OCI-LY3 (cell line): ENCODE measurements around the gene HERC6.
"Not testable (repeated sequence)": the region's sequence is repeated elsewhere in the genome, so short reads cannot be mapped to it uniquely, and the experiment has no call there.

Source experiments
- H2AFZ ChIP-seq: fragments of 200-600, 300-600 bp; shearing (Covaris generic); 2 replicates; pipeline ENCODE4 v1.6.0; 2014; ENCODE audit warnings: antibody characterized with exemption, low read depth, low read length
- H3K27ac ChIP-seq: fragments of 200-600, 300-600 bp; sonication (generic); 2 replicates; pipeline ENCODE4 v1.5.1; 2014; ENCODE audit warnings: mild to moderate bottlenecking, low read length, moderate library complexity, mixed read lengths
- H3K27me3 ChIP-seq: fragments of 200-600, 300-600 bp; sonication (generic); 2 replicates; pipeline ENCODE4 v1.6.1; 2014; ENCODE audit warnings: low read depth, low read length, mixed read lengths
- H3K36me3 ChIP-seq: fragments of 200-600, 300-600 bp; sonication (generic); replicated peaks from 2 replicates; pipeline ENCODE3; 2014; ENCODE audit warnings: low read depth, low read length, mixed read lengths
- H3K4me1 ChIP-seq: fragments of 300-600, 200-600 bp; sonication (generic); 2 replicates; pipeline ENCODE4 v1.6.1; 2014; ENCODE audit warnings: low read length, mixed read lengths
- H3K4me2 ChIP-seq: fragments of 200-600, 300-600 bp; sonication (generic); 2 replicates; pipeline ENCODE4 v1.6.1; 2014; ENCODE audit warnings: low read length, mixed read lengths
- H3K4me3 ChIP-seq: fragments of 300-600, 200-600 bp; sonication (generic); 2 replicates; pipeline ENCODE4 v1.5.1; 2014; ENCODE audit warnings: antibody characterized with exemption, mild to moderate bottlenecking, low read length, moderate library complexity
- H3K79me2 ChIP-seq: fragments of 300-600, 200-600 bp; shearing (Covaris generic); 2 replicates; pipeline ENCODE4 v1.6.1; 2014; ENCODE audit warnings: mild to moderate bottlenecking, low read length, mixed read lengths
- H3K9ac ChIP-seq: fragments of 300-600, 200-600 bp; shearing (Covaris generic); 2 replicates; pipeline ENCODE4 v1.6.0; 2014; ENCODE audit warnings: mild to moderate bottlenecking, low read length, moderate library complexity
- H3K9me3 ChIP-seq: fragments of 200-600, 300-600 bp; shearing (Covaris generic); 2 replicates; pipeline ENCODE4 v1.6.1; 2014; ENCODE audit warnings: low read length, mixed read lengths; ENCODE audit not compliant: insufficient read depth
- H4K20me1 ChIP-seq: fragments of 200-600, 300-600 bp; sonication (generic); 2 replicates; pipeline ENCODE4 v1.6.1; 2016; ENCODE audit warnings: low read length, mixed read lengths; ENCODE audit not compliant: insufficient read depth
- CTCF ChIP-seq: fragments of 200-600, 300-600 bp; sonication (generic); IDR thresholded peaks from 2 replicates; pipeline ENCODE4 v1.5.1; 2014; ENCODE audit warnings: antibody characterized with exemption, low read length, low read depth
- EZH2phosphoT487 ChIP-seq: fragments of 200-600 bp; shearing (Covaris generic); IDR thresholded peaks from 2 replicates; pipeline ENCODE4 v1.6.1; 2018; ENCODE audit warnings: antibody characterized with exemption, mixed run types, low read depth

The HERC6 gene

GRCh38 chr4:88422403-88422802 is 43.8 kb downstream of the HERC6 start:
- H2AFZ ChIP-seq: no peak overlapping the region
- H3K4me2 ChIP-seq: no peak overlapping the region
- H3K9me3 ChIP-seq: no peaks in the 10 kb centered on the region
- no peaks in the 10 kb centered on the region for H4K20me1 ChIP-seq
- H3K9ac ChIP-seq: no peak overlapping the region
- no peaks in the 10 kb centered on the region for H3K27me3 ChIP-seq
- H3K79me2 ChIP-seq: no peaks in the 10 kb centered on the region
- H3K4me3 ChIP-seq: no peak overlapping the region
- H3K36me3 ChIP-seq: no peaks in the 10 kb centered on the region
- H3K27ac ChIP-seq: no peak overlapping the region
- no peaks in the 10 kb centered on the region for H3K4me1 ChIP-seq
- no peak for TF ChIP-seq EZH2phosphoT487
- no peak for TF ChIP-seq CTCF

DNA sequence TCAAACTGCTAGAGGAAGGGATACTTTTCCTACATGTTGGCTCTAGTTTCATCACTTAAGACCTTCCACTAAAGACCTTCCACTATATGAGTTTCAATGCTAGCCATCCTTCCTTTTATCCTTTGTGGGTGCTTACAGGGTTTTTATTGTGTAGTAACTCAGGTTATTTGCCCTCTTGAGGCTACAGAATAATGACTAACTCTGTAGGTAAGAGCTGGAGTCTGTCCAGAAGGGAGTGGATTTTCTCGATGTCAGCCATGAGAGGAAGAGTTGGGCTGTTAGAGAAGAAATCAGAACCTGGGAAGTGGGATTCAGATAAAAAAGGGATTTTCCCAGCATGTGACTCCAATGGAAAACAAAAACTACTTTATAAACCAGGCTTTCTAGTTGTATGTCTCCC is 50.7 kb downstream of the HERC6 start:
- H3K27ac ChIP-seq: no peak overlapping the region
- H4K20me1 ChIP-seq: no peaks in the 10 kb centered on the region
- no peaks in the 10 kb centered on the region for H3K9me3 ChIP-seq
- peaks cover 8% of the 10 kb centered on the region for H3K36me3 ChIP-seq
- H2AFZ ChIP-seq: no peak overlapping the region
- H3K4me2 ChIP-seq: no peak overlapping the region
- H3K27me3 ChIP-seq: no peaks in the 10 kb centered on the region
- H3K79me2 ChIP-seq: no peaks in the 10 kb centered on the region
- H3K9ac ChIP-seq: no peak overlapping the region
- no peaks in the 10 kb centered on the region for H3K4me1 ChIP-seq
- TF ChIP-seq EZH2phosphoT487 (no peak), CTCF (no peak)
- no peak overlapping the region for H3K4me3 ChIP-seq

GRCh38 chr4:88435987-88436693 is 57.5 kb downstream of the HERC6 start:
- no peak overlapping the region for H2AFZ ChIP-seq
- H3K27ac ChIP-seq: no peak overlapping the region
- no peak overlapping the region for H3K4me2 ChIP-seq
- H3K27me3 ChIP-seq: no peaks in the 10 kb centered on the region
- TF ChIP-seq CTCF (no peak), EZH2phosphoT487 (no peak)
- no peaks in the 10 kb centered on the region for H3K79me2 ChIP-seq
- peaks cover 8% of the 10 kb centered on the region for H3K36me3 ChIP-seq
- H3K9me3 ChIP-seq: no peaks in the 10 kb centered on the region
- no peaks in the 10 kb centered on the region for H3K4me1 ChIP-seq
- H3K4me3 ChIP-seq: no peak overlapping the region
- no peak overlapping the region for H3K9ac ChIP-seq
- no peaks in the 10 kb centered on the region for H4K20me1 ChIP-seq

DNA sequence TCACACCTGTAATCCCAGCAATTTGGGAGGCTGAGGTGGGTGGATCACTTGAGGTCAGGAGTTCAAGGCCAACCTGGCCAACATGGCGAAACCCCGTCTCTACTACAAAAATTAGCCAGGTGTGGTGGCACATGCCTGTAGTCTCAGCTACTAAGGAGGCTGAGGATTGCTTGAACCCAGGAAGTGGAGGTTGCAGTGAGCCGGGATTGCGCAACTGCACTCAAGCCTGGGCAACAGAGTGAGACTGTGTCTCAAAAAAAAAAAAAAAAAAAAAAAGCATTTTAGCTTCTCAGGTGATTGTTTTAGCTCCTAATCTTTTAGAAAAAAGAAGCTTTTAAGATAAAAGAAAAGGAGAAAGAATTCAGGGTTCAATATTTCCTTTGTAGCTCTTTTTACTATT is 59.2 kb downstream of the HERC6 start:
- H4K20me1 ChIP-seq, H3K4me1 ChIP-seq, H3K4me3 ChIP-seq, H3K79me2 ChIP-seq, H3K4me2 ChIP-seq, H3K9me3 ChIP-seq, H3K9ac ChIP-seq, H3K27ac ChIP-seq, H2AFZ ChIP-seq, H3K27me3 ChIP-seq: not testable (repeated sequence)
- H3K36me3 ChIP-seq: peaks cover 15% of the 10 kb centered on the region
